ENCODE measurements around the gene GAK. TPM values are rescaled to one million over a fixed set of nuclear protein-coding genes. Genes with fewer than 3 reads are reported as not detected.

The GAK gene
- total and polyA plus RNA-seq, 4 donors = 27.4 to 69.7 (median 47.0) TPM

DNA sequence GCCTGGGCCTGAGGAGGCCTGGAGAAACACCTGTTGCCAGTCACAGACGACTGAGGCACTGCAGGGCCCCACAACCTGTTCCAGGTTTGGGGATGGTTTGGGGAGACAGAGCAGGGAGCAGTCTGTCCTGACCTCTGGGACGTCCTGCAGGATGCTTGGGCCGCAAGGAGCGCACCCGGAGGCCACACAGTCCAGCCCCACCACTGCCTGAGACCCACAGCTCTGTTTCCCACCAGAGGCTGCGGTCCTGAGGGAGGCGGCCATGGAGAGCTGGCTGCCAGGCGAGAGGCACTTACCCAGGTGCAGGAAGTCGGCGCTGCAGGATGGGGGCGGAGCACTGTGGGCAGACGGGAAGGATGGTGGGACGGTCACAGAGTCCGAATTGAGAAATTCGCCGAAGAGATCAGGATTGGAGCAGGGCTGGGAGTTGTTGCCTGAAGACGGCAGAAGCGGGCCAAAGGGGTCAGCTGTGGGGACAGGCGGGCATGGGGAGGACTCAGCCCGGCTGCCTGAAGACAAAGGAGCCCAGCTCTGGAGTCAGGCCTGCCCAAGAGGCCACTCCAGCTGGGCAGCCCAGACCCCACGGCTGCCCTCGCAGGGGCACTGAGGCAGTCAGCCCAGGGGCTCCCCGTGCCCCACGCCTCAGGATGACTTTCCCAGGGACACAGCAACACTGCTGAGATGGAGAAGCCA, 65.9 kb downstream of the GAK start (continued):
- TF ChIP-seq, protein P1, sequence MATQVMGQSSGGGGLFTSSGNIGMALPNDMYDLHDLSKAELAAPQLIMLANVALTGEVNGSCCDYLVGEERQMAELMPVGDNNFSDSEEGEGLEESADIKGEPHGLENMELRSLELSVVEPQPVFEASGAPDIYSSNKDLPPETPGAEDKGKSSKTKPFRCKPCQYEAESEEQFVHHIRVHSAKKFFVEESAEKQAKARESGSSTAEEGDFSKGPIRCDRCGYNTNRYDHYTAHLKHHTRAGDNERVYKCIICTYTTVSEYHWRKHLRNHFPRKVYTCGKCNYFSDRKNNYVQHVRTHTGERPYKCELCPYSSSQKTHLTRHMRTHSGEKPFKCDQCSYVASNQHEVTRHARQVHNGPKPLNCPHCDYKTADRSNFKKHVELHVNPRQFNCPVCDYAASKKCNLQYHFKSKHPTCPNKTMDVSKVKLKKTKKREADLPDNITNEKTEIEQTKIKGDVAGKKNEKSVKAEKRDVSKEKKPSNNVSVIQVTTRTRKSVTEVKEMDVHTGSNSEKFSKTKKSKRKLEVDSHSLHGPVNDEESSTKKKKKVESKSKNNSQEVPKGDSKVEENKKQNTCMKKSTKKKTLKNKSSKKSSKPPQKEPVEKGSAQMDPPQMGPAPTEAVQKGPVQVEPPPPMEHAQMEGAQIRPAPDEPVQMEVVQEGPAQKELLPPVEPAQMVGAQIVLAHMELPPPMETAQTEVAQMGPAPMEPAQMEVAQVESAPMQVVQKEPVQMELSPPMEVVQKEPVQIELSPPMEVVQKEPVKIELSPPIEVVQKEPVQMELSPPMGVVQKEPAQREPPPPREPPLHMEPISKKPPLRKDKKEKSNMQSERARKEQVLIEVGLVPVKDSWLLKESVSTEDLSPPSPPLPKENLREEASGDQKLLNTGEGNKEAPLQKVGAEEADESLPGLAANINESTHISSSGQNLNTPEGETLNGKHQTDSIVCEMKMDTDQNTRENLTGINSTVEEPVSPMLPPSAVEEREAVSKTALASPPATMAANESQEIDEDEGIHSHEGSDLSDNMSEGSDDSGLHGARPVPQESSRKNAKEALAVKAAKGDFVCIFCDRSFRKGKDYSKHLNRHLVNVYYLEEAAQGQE (IDR thresholded peaks at IDR 0.05) = no peak

DNA sequence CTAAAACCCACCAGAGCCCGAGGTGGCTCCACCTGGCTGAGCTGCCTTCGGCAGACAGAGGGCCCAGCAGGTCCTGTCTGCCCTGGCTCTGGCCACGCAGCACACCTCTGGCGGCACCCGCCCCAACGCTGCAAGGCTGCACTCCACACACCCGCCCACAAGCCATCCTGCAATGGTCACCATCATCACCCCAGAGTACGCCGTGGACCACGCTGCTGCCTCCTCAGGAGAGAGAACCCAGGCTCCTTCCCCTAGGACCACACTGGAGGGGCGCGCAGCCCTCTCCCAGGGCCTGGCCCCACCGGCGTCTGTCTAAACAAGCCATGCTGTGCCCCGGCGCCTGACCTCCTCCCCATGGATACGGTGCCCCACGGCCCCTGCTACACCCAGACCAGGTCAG, 66.5 kb downstream of the GAK start:
- Histone ChIP-seq H3K4me1 (ENCODE audit: control insufficient read depth in 4 of 4, insufficient read depth in 4 of 4, low read length in 3 of 4) (no peaks in the 10 kb centered on the region), H3K4me3 (ENCODE audit: low read depth in 1 of 3, low read length in 3 of 3) (no peak overlapping the region), H3K9me3 (ENCODE audit: control insufficient read depth in 4 of 4, low read length in 3 of 4) (no peaks in the 10 kb centered on the region), H3K27ac (ENCODE audit: low read depth in 1 of 2, low read length in 2 of 2) (no peak overlapping the region), H3K36me3 (ENCODE audit: control insufficient read depth in 4 of 4, insufficient read depth in 3 of 4, low read depth in 1 of 4, low read length in 3 of 4) (peaks cover 9 to 91% (median 35%) of the 10 kb centered on the region in 4 donors), H3K9ac (ENCODE audit: low read depth in 1 of 2, low read length in 2 of 2) (no peak overlapping the region), H3K27me3 (ENCODE audit: control insufficient read depth in 4 of 4, insufficient read depth in 4 of 4, low read length in 3 of 4) (no peaks in the 10 kb centered on the region)
- no peak for DNase-seq (ENCODE audit: low spot score)
- 93% methylated on average over 18 of the region's 18 CpGs for WGBS
- no peak for TF ChIP-seq TAF1 (conservative IDR thresholded peaks at IDR 0.05)
- TF ChIP-seq HNF4A (conservative IDR thresholded peaks at IDR 0.05) = no peak
- TF ChIP-seq NR2F2 (IDR thresholded peaks at IDR 0.05) = no peak

DNA sequence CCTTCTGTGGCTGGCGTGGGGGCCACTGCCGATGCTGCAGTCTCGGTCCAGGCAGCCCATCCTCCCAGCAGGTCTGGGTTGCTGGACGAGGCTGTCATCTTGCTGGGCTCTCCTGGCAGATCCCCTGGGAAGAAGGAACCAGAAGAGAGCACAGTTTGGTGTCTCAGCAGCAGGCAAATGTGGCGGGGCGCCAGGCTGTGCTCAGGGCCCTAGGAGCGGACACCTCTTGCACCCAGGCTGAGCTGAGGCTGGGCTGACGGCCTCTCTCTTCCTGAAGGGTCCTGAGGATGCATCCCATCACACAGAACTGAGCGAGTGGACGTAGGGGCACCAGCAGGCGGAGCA, 67.0 kb downstream of the GAK start:
- H3K36me3 ChIP-seq (ENCODE audit: control insufficient read depth in 4 of 4, insufficient read depth in 3 of 4, low read depth in 1 of 4, low read length in 3 of 4) = peaks cover 9 to 91% (median 34%) of the 10 kb centered on the region in 4 donors
- no peaks in the 10 kb centered on the region for H3K27me3 ChIP-seq (ENCODE audit: control insufficient read depth in 4 of 4, insufficient read depth in 4 of 4, low read length in 3 of 4)
- no peak for TF ChIP-seq FOXA2 (IDR thresholded peaks at IDR 0.05)
- DNase-seq (ENCODE audit: low spot score) = no peak
- H3K4me3 ChIP-seq (ENCODE audit: low read depth in 1 of 3, low read length in 3 of 3) = no peak overlapping the region
- WGBS = 97% methylated on average over 11 of the region's 11 CpGs
- H3K9ac ChIP-seq (ENCODE audit: low read depth in 1 of 2, low read length in 2 of 2) = no peak overlapping the region
- no peaks in the 10 kb centered on the region for H3K4me1 ChIP-seq (ENCODE audit: control insufficient read depth in 4 of 4, insufficient read depth in 4 of 4, low read length in 3 of 4)
- H3K27ac ChIP-seq (ENCODE audit: low read depth in 1 of 2, low read length in 2 of 2) = no peak overlapping the region
- no peaks in the 10 kb centered on the region for H3K9me3 ChIP-seq (ENCODE audit: control insufficient read depth in 4 of 4, low read length in 3 of 4)

DNA sequence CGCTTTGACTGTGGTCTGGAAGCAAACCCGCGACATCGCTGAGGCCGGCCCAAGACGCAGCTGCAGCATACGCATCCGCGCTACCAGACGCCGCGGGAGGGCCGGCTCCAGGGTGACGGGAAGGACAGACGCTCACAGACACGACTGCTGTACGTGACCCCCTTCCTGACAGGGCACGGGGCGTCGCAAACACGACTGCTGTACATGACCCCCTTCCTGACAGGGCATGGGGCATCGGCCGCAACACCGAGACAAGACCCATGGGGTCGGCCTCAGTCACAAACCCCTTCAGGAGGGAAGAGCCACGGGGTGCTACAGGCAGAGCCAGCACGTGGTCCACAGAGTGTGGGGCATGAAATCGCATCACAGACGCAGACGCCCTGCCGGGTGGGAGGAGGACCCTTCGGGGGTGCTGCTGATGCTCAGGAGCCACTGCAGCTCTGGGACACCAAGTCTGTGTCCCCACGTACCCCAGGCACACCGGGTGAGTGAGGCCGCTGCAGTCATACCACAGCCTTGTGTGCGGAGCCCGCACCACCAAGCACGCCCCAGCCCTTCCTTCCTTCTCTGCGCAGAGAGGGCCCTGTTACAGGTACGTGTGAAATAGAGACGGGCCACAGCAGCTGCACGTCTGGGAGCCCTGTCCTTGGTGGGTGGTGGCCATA, 67.5 kb downstream of the GAK start:
- WGBS = 96% methylated on average over 42 of the region's 42 CpGs
- Histone ChIP-seq H3K4me1 (ENCODE audit: control insufficient read depth in 4 of 4, insufficient read depth in 4 of 4, low read length in 3 of 4) (no peaks in the 10 kb centered on the region), H3K27ac (ENCODE audit: low read depth in 1 of 2, low read length in 2 of 2) (no peak overlapping the region), H3K4me3 (ENCODE audit: low read depth in 1 of 3, low read length in 3 of 3) (no peak overlapping the region), H3K36me3 (ENCODE audit: control insufficient read depth in 4 of 4, insufficient read depth in 3 of 4, low read depth in 1 of 4, low read length in 3 of 4) (peaks cover 9 to 89% (median 34%) of the 10 kb centered on the region in 4 donors), H3K27me3 (ENCODE audit: control insufficient read depth in 4 of 4, insufficient read depth in 4 of 4, low read length in 3 of 4) (no peaks in the 10 kb centered on the region), H3K9me3 (ENCODE audit: control insufficient read depth in 4 of 4, low read length in 3 of 4) (no peaks in the 10 kb centered on the region), H3K9ac (ENCODE audit: low read depth in 1 of 2, low read length in 2 of 2) (no peak overlapping the region)
- TF ChIP-seq HNF4G (IDR thresholded peaks at IDR 0.05) (no peak), GABPA (IDR thresholded peaks at IDR 0.05 in 1 of 2, conservative IDR thresholded peaks at IDR 0.05 in 1 of 2) (no peak), RXRA (IDR thresholded peaks at IDR 0.05) (no peak), FOXA2 (IDR thresholded peaks at IDR 0.05) (no peak)
- TF ChIP-seq, protein P1 (IDR thresholded peaks at IDR 0.05) = no peak
- DNase-seq (ENCODE audit: low spot score) = no peak
